Endothelial cell of umbilical vein (primary cell): ENCODE measurements around the gene GRPEL1. TPM values are rescaled to one million over a fixed set of nuclear protein-coding genes. Genes with fewer than 3 reads are reported as not detected.

Experiments
- BruUV-seq: library from RNA; stranded (reverse); fragments of 400-500 nt; replicated peaks from 2 replicates; lab custom pipeline; 2021; lab: Mats Ljungman, UMichigan
- CTCF ChIA-PET: fragments of 300-600, 350-600 bp; sonication (Branson Sonifier 250); formaldehyde crosslinking; loops from one replicate; lab custom pipeline; 2021; ENCODE audit warnings: antibody characterized with exemption, inconsistent platforms; lab: Charles Lee
- POLR2A ChIA-PET: fragments of 300-600, 350-600 bp; sonication (Branson Sonifier 250); formaldehyde crosslinking; loops from one replicate; lab custom pipeline; 2021; ENCODE audit warnings: antibody characterized with exemption, inconsistent platforms; lab: Charles Lee
- DNase-seq: peaks from one replicate; pipeline ENCODE4 v3.0.0-alpha.2; 2011; ENCODE audit warnings: low read depth, low spot score
- FAIRE-seq: peaks from 2 replicates; lab custom pipeline; 2011; peaks lifted over from hg19 to GRCh38; lab: Jason Lieb, UNC
- H2AFZ ChIP-seq: 2 replicates; pipeline ENCODE4 v1.6.0; 2012; ENCODE audit warnings: low read depth, low read length, control low read depth, inconsistent platforms
- H3K27ac ChIP-seq: 2 replicates; pipeline ENCODE4 v1.5.1; 2011; ENCODE audit warnings: low read depth, mild to moderate bottlenecking, control low read depth, low read length, moderate library complexity; ENCODE audit not compliant: insufficient read depth
- H3K27me3 ChIP-seq, 2 experiments: 2 replicates each; pipeline versions ENCODE4 v1.6.0 to v1.6.1; 2011; ENCODE audit warnings: low read length in 2 of 2, mixed read lengths in 1 of 2; ENCODE audit not compliant: control insufficient read depth in 2 of 2, insufficient read depth in 2 of 2
- H3K36me3 ChIP-seq, 2 experiments: 2 replicates in 1 of 2; 3 replicates in 1 of 2; pipeline ENCODE4 v1.5.1; 2011; ENCODE audit warnings: low read length in 2 of 2, mild to moderate bottlenecking in 1 of 2, moderate library complexity in 1 of 2; ENCODE audit not compliant: control insufficient read depth in 2 of 2, insufficient read depth in 2 of 2; ENCODE audit errors: extremely low read depth in 1 of 2
- H3K4me1 ChIP-seq: 3 replicates; pipeline ENCODE4 v1.5.1; 2011; ENCODE audit warnings: mild to moderate bottlenecking, low read length; ENCODE audit not compliant: control insufficient read depth, insufficient read depth; ENCODE audit errors: extremely low read depth
- H3K4me2 ChIP-seq: 2 replicates; pipeline ENCODE4 v1.6.1; 2011; ENCODE audit warnings: low read length, control low read depth, mixed read lengths; ENCODE audit not compliant: insufficient read depth
- H3K4me3 ChIP-seq, 3 experiments: fragments of 200-600 bp in 1 of 3; sonication (generic), shearing (Covaris generic) in 1 of 3; replicated peaks in 1 of 3; 2 replicates each; pipeline ENCODE4 v1.5.1; 2011 to 2016; ENCODE audit warnings: control low read depth in 3 of 3, low read length in 3 of 3, mild to moderate bottlenecking in 2 of 3, inconsistent platforms in 1 of 3, low read depth in 1 of 3, moderate library complexity in 1 of 3; ENCODE audit not compliant: insufficient read depth in 1 of 3
- H3K79me2 ChIP-seq: 2 replicates; pipeline ENCODE4 v1.6.0; 2012; ENCODE audit warnings: low read length, inconsistent platforms; ENCODE audit not compliant: control insufficient read depth, insufficient read depth
- H3K9ac ChIP-seq: replicated peaks from 2 replicates; pipeline ENCODE3; 2011; ENCODE audit warnings: low read length, control low read depth; ENCODE audit not compliant: insufficient read depth; ENCODE audit errors: extremely low read depth
- H3K9me1 ChIP-seq: replicated peaks from 3 replicates; pipeline ENCODE4 v1.6.0; 2011; ENCODE audit warnings: mild to moderate bottlenecking, low read length; ENCODE audit not compliant: control insufficient read depth, insufficient read depth; ENCODE audit errors: extremely low read depth
- H3K9me3 ChIP-seq: replicated peaks from 2 replicates; pipeline ENCODE4 v1.5.1; 2012; ENCODE audit warnings: low read length, inconsistent platforms; ENCODE audit not compliant: control insufficient read depth, insufficient read depth
- H4K20me1 ChIP-seq: replicated peaks from 2 replicates; pipeline ENCODE3; 2011; ENCODE audit warnings: mild to moderate bottlenecking, low read length; ENCODE audit not compliant: control insufficient read depth, insufficient read depth; ENCODE audit errors: extremely low read depth
- CTCF ChIP-seq, 2 donors: IDR thresholded peaks; 1 replicate in 1 of 2; 2 replicates in 1 of 2; pipeline ENCODE4 v1.5.1; 2011; ENCODE audit warnings: low read length in 2 of 2, mild to moderate bottlenecking in 2 of 2, moderate library complexity in 2 of 2, control low read depth in 1 of 2, inconsistent platforms in 1 of 2, low read depth in 1 of 2; ENCODE audit not compliant: insufficient read depth in 1 of 2; ENCODE audit errors: extremely low read depth in 1 of 2
- EZH2 ChIP-seq: IDR thresholded peaks from 2 replicates; pipeline ENCODE4 v1.6.1; 2012; ENCODE audit warnings: borderline replicate concordance, low read depth, mild to moderate bottlenecking, moderate library complexity, low read length, inconsistent platforms; ENCODE audit not compliant: severe bottlenecking
- FOS ChIP-seq: IDR thresholded peaks from 2 replicates; pipeline ENCODE4 v1.6.1; 2011; ENCODE audit warnings: mild to moderate bottlenecking, low read length, moderate library complexity, borderline replicate concordance; ENCODE audit not compliant: insufficient read depth
- GATA2 ChIP-seq: IDR thresholded peaks from 2 replicates; pipeline ENCODE4 v1.7.0; 2011; ENCODE audit warnings: low read depth, mild to moderate bottlenecking, moderate library complexity, mixed read lengths, low read length; ENCODE audit not compliant: insufficient read length, insufficient read depth
- JUN ChIP-seq: IDR thresholded peaks from 2 replicates; pipeline ENCODE4 v1.6.1; 2011; ENCODE audit warnings: borderline replicate concordance, low read depth; ENCODE audit not compliant: insufficient read length, insufficient read depth
- MAX ChIP-seq: IDR thresholded peaks from 2 replicates; pipeline ENCODE4 v1.6.1; 2011; ENCODE audit not compliant: insufficient read depth, insufficient read length
- MYC ChIP-seq: IDR thresholded peaks from one replicate; pipeline ENCODE4 v1.6.1; 2011; ENCODE audit warnings: mild to moderate bottlenecking, low read depth, low read length
- POLR2A ChIP-seq: IDR thresholded peaks from 2 replicates; pipeline ENCODE4 v1.6.1; 2012; ENCODE audit warnings: low read depth, mild to moderate bottlenecking, control low read depth, low read length
- POLR2AphosphoS5 ChIP-seq: IDR thresholded peaks from 2 replicates; pipeline ENCODE4 v1.6.1; 2012; ENCODE audit warnings: low read depth, mild to moderate bottlenecking, control low read depth, low read length, moderate library complexity; ENCODE audit not compliant: insufficient read depth
- dilution Hi-C: fragments of 300-500 bp; cut with MboI; formaldehyde crosslinking; loops from one replicate; pipeline ENCODE4 v1.15.0; 2019; ENCODE audit warnings: low sequenced_read_pairs; ENCODE audit not compliant: extremely low pct_ligation_motif_present
- intact Hi-C: fragments of 100-400 bp; cut with micrococcal nuclease; formaldehyde crosslinking; loops from one replicate; pipeline ENCODE4 v1.10.0; 2022
- polyA plus RNA-seq, 4 experiments: library from polyadenylated mRNA; depleted of rRNA in 3 of 4; stranded (reverse) in 3 of 4; unstranded in 1 of 4; fragments of >200 nt; gene quantifications; 2 replicates each; pipeline versions ENCODE4 v1.2.1 to v1.2.3, GENCODE V29; 2011 to 2012; ENCODE audit warnings: missing spikeins in 1 of 4
- total RNA-seq: library from RNA; stranded (reverse); gene quantifications from 2 replicates; pipeline ENCODE4 v1.2.3, GENCODE V29; 2021

Gene GRPEL1
- total and polyA plus RNA-seq, 2 donors (not counting 3 experiments of a cell fraction or from before 2014, with no cell fraction given): 17.3 to 42.6 TPM

- Histone ChIP-seq H3K27me3 (no peaks in the 10 kb centered on the region), H3K4me1 (peaks cover 9% of the 10 kb centered on the region), H3K4me2 (no peak overlapping the region), H3K9me3 (no peaks in the 10 kb centered on the region), H3K4me3 (no peak overlapping the region), H3K9ac (no peak overlapping the region), H3K9me1 (no peaks in the 10 kb centered on the region), H3K79me2 (peaks cover 55% of the 10 kb centered on the region), H3K27ac (no peak overlapping the region), H4K20me1 (no peaks in the 10 kb centered on the region), H3K36me3 (peaks cover 0 to 2% of the 10 kb centered on the region in 2 experiments), H2AFZ (no peak overlapping the region)
- no peak for FAIRE-seq
- intact Hi-C loops (loop anchor here (10.0 kb wide), 1 partner anchor 264 kb away; the partner anchor contains the start of gene KIAA0232), dilution Hi-C loops (no loop called here)
- POLR2A ChIA-PET: no interaction called here
- TF ChIP-seq GATA2: no peak
- no peak for TF ChIP-seq FOS
- TF ChIP-seq EZH2: no peak
- TF ChIP-seq MYC: no peak
- no peak for TF ChIP-seq POLR2AphosphoS5
- no peak for TF ChIP-seq JUN
- no peak for TF ChIP-seq MAX
- no peak for TF ChIP-seq CTCF (IDR thresholded peaks at IDR 0.05; ENCODE audit: extremely low read depth in 1 of 2, insufficient read depth in 1 of 2, low read depth in 1 of 2, low read length in 2 of 2)
- no peak for TF ChIP-seq POLR2A
- CTCF ChIA-PET: interaction anchor here (1.7 kb wide), 1 partner anchor 10 kb away, joined by 5 read pairs; no protein-coding TSS in a partner anchor
- BruUV-seq: no TSS peak
- no peak for DNase-seq
Observed at GRCh38 chr4:7048642-7049041, 19.2 kb downstream of the GRPEL1 start.
